ENCODE data around the gene GCH1.
"Not testable (repeated sequence)": the region's sequence is repeated elsewhere in the genome, so short reads cannot be mapped to it uniquely, and the experiment has no call there.

Gene GCH1

GRCh38 chr14:54908190-54908589, 5.6 kb upstream of the GCH1 start:
- no peak for DNase-seq (ENCODE audit: low read depth)

DNA sequence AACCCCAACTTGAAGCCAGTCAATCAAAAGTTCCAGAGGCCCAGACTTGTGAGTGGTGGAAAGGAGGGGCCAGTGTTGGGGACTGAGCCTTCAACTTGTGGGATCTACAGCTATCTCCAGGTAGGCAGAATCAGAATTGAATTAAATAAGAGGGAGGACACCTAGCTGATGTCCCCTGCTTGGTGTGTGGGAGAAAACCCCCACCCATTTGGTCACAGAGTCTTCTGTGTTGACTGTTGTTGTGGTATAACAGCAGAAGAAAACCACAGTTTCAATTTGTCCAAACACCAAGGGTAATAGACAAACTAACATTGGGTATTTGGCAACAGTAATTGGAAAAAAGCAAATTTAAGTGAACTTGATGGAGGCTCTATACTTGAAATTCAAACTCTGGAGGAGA, 3.4 kb upstream of the GCH1 start:
- no peak for DNase-seq (ENCODE audit: low read depth)

DNA sequence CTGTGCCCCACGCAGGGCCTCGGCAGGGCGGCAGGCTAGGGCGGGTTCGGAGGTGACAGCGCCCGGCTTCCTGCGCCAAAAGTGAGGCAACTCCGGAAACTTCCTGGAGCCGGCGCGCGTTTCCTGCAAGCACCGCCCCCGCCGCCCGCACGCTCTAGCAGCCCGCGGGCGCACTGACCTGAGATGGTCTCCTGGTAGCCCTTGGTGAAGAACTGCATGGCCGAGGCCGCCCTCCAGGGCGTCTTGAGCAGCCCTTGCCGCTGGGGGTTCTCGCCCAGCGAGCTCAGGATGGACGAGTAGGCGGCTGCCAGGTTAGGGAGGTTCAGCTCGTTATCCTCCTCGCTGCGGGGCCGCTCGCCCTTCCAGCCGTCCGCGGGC, 494 bp downstream of the GCH1 start:
- DNase-seq (ENCODE audit: low read depth), result no peak

DNA sequence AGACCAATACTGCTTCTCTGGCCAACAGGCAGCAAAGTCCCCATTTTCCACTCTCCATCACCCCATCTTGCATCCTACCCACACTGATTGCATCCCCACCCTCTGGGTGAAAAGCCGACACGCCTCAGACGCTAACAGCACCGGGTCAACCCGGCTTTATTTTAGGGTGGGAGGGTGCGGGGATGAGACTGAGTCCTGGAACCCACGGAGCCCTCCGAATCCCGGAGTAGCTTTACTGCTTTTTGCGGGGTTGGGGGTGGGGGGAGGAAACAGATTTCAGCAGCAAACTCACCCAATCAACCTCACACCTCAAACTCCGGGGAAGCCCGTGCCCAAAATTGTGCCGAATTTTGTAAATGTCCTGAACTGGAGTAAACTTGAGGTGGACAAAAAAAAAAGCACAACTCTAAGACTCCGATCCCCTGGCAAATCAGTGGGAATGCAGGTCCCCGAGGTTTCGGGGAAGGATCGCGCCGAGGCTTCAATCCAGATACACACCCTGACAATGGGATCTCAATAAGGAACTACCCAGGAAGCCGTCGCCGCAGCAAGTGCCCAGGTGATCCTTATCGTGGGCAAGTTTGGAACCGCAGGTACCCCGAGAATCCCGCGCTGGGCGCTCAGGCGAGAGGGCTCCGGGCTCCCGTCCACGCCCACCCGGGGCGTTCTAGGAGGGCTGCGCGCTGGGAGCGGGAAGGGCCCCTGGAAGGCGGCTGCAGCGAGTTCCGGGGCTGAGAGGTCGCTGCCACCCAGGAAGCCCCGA, 1.1 kb downstream of the GCH1 start:
- DNase-seq (ENCODE audit: low read depth), result no peak

DNA sequence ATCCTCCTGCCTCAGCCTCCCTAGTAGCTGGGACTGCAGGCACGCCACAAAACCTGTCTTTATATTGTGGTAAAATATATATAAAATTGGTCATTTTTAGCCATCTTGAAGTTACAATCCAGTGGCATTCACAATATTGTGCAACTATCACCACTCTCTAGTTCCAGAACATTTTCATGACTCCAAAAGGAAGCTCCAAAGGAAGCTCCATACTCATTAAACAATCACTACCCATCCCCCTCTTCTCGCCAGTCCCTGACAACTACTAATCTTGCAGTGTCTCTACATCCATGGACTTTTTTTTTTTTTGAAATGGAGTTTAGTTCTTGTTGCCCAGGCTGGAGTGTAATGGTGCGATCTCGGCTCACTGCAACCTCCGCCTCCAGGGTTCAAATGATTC, 3.1 kb downstream of the GCH1 start:
- DNase-seq (ENCODE audit: low read depth), result no peak

GRCh38 chr14:54897809-54898555, 4.6 kb downstream of the GCH1 start:
- not testable (repeated sequence) for DNase-seq (ENCODE audit: low read depth)

DNA sequence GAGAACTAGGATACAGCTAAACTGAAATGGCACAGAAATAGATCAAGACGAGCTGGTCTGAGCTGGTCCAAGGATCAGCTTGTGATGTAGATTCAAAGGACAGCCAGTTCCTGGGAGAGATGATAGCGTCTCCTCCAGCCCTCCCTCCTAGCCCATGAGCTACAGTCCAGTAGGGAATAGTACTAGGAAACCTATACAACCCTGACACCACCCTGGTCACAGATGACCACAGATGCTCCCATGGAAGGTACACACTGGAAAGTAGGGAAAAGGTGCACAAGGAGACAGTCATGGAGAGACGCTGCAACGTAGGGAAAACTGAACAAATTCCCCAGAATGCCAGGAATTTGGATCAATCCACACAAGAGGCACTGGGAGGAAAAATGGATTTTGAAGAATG, 6.9 kb downstream of the GCH1 start:
- no peak for DNase-seq (ENCODE audit: low read depth)

- no peak for DNase-seq (ENCODE audit: low read depth)
Observed at GRCh38 chr14:54894995-54895394, 7.6 kb downstream of the GCH1 start.

- no peak for DNase-seq (ENCODE audit: low read depth)
Observed at GRCh38 chr14:54893151-54893760, 9.4 kb downstream of the GCH1 start.

GRCh38 chr14:54891471-54892245, 11.0 kb downstream of the GCH1 start:
- no peak for DNase-seq (ENCODE audit: low read depth)

DNA sequence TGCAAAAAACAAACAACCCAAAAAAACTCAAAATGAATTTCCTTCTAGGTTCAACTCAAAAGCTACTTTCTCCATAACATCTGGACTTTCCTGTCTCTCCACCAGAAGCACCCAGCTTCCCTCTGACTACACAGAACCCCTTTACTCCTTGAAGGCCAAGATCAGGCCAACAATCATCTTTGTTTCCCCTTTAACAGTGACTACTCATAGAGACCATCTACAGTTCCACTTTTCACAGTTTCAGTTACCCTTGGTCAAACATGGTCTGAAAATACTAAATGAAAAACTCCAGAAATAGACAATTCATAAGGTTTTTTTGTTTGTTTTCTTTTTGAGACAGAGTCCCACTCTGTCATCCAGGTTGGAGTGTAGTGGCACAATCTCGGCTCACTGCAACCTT, 11.8 kb downstream of the GCH1 start:
- DNase-seq (ENCODE audit: low read depth), result no peak

- no peak for DNase-seq (ENCODE audit: low read depth)
Observed at GRCh38 chr14:54889919-54890318, 12.7 kb downstream of the GCH1 start.

DNA sequence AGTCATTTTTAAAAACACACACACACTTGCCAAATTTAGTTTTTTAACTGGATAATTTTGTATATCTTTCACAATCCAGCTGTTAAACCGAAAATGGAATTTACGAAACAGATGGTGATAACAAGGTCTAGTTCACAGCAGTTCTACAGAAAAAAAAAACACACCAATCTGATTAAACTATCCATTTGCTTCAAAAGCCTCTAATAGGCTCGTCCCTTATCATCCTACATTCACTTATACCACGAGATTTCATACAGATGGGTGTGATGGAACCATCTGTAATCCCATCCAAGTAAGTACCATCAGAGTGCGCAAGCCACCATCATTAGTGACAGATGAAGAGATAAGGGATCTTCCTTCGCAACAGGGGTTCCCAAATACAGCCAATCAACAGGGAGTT, 20.1 kb downstream of the GCH1 start:
- no peak for DNase-seq (ENCODE audit: low read depth)

DNA sequence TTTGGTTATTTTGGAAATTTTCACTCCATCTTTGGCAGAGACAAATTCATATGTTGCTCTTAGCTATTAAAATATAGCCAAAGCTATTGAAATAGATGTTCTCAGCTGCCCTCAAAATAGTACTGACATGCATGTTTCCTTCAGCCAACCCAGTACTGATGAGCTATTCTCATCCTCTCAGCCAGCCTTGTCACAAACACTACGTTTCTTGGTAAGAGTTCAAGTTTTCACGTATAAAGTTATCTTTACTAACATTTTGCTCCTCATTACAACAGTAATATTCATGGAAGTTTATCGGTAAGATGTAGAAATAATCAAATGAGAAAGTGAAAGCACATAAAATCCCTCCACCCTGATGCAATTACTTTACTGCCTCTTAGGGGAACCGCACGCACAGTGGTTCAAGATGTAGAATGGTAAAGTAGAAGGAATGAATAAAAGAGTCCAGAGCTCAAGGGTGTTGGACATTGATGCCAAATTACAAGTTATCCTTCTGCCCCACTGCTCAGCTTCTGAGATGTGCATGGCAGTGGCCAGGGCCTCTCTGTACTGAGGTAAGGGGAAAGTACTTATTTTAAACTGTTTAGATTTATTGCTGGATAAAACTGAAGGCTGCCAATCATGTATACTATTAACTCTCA, 20.7 kb downstream of the GCH1 start:
- DNase-seq (ENCODE audit: low read depth), result no peak

DNA sequence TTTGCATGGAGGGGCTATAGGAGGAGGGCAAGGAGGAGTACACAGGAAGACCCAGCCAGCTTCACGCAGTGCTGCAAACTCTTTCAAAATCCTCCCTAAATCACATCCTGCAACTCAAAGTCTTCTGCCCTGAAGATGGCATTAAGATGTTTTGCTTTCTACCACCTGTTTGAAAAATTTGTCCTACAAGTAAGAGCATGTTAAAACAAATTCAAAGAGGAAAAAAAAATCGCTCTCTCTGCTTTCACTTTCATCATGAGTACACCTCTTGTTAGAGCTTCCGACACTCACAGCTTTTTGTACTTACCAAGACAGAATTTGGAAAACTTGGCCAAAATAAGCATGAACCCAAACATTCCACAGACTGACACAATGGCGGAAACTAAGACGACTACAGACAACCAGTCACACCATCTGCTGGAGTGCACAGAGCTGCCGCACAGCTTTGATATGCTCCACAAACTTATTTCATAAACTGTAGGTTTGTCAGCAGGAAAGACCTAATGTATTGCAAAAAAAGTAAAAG, 21.3 kb downstream of the GCH1 start:
- DNase-seq (ENCODE audit: low read depth), result no peak

DNA sequence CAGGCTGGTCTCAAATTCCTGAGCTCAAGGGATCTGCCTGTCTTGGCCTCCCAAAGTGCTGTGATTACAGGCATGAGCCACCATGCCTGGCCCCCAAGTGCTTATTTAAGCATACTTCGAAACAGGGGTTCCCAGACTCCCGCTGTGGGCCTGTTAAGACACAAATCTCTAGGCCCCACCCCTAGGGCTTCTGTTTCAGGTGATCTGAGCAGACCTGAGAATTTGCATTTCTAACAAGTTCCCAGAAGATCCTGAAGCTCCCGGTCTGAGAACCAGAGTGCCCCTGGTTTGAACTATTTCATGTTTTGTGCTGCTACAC, 25.0 kb downstream of the GCH1 start:
- DNase-seq (ENCODE audit: low read depth), result no peak

DNA sequence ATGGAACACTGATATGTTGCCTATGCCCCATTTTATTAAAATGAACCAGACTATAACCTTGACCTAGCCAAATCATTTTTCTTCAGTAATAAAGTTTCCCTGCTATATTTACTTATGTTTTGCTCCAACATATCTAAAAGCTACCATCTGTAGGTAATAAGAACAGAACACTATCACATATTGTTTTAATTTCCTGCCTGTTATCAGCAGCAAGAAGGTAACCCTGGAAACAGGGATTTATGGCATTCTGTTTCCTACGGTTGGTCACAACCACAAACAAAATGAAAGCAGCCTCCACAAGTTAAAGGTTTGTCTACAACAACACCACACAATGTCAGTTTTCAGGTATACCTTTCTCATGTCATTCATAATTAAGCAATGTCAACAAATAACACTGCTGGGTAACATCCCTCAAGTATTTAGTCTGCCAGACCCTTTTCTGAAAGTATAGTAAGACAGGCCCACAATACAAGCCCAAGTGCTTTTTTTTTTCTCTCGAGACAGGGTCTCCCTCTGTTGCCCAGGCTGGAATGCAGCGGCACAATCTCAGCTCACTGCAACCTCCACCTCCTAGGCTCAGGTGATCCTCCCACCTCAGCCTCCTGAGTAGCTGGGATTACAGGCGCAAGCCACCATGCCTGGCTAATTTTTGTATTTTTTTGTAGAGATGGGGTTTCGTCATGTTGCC, 25.5 kb downstream of the GCH1 start:
- no peak for DNase-seq (ENCODE audit: low read depth)

DNA sequence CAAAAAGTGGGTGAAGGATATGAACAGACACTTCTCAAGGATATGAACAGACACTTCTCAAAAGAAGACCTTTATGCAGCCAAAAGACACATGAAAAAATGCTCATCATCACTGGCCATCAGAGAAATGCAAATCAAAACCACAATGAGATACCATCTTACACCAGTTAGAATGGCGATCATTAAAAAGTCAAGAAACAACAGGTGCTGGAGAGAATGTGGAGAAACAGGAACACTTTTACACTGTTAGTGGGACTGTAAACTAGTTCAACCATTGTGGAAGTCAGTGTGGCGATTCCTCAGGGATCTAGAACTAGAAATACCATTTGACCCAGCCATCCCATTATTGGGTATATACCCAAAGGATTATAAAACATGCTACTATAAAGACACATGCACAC, 27.0 kb downstream of the GCH1 start:
- DNase-seq (ENCODE audit: low read depth), result not testable (repeated sequence)

GRCh38 chr14:54870154-54871090, 32.2 kb downstream of the GCH1 start:
- peak; percentile 2 for DNase-seq (ENCODE audit: low read depth)

GRCh38 chr14:54867011-54867410, 35.6 kb downstream of the GCH1 start:
- DNase-seq (ENCODE audit: low read depth), result no peak

Data from CMK (cell line).